K562 treated with DMSO at 1 percent for 48 hours (cell line): ENCODE measurements around the gene OBP2B. TPM values are rescaled to one million over a fixed set of nuclear protein-coding genes. Genes with fewer than 3 reads are reported as not detected.

ENCODE experiments used
- total RNA-seq: library from RNA; unstranded; fragments of 300-600 nt; gene quantifications from 2 replicates; pipeline ENCODE4 v1.2.3, GENCODE V29; 2022; ENCODE audit warnings: low replicate concordance; ENCODE audit errors: extremely low read depth

Gene OBP2B, protein sequence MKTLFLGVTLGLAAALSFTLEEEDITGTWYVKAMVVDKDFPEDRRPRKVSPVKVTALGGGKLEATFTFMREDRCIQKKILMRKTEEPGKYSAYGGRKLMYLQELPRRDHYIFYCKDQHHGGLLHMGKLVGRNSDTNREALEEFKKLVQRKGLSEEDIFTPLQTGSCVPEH
- total RNA-seq, result not detected in 2 replicates

GRCh38 chr9:133208880-133209300 lies at the start of gene OBP2B:
Gene OBP2B, minus strand, starts transcription at chr9:133209250. Its CDS starts 51 bp downstream, at chr9:133209199.

DNA sequence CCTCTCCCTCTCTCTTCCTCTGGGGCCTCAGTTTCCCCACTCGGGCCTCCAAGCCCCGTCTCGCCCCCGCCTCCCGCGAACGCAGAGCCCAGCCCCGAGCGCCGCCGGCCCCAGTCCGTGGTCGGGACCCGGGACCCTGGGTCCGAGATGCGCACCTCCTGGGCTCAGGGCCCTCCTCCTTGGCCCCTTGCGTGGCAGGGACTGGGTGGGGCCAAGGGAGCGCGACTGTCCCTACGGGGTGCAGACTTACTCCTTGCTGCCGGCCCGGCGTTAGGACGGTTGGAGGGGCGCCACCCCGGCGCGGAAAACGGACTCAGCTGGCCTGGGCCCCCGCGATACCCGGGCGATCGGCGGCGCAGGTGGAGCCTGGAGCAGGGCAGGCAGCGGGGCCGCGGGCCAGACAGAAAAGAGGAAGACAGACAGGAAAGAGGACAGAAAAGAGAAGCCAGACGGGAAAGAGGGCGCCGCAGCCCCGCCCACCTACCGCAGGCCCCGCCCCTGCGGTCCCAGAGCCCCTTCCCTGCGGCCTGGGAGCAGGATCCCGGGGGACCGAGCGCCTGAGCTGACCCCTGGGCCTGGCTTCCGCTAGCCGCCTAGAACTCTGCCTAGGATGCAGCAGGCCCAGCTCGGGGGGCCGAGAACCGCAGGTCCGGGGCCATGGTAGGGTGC lies 45.4 kb downstream of the OBP2B start, which contains the start of gene GBGT1:
TSS of gene GBGT1 (minus strand) at position 411 of the 669 bp plus-strand sequence. CDS start 1,502 bp downstream, outside the sequence.

Other genes starting within 250 kb of the OBP2B start
- not detected in 2 replicates for gene GFI1B, start 230.6 kb downstream of the OBP2B start, total RNA-seq
- gene GTF3C5, start 178.3 kb downstream of the OBP2B start, total RNA-seq, result not detected in 2 replicates
- gene CEL, start 147.3 kb downstream of the OBP2B start, total RNA-seq, result not detected in 2 replicates
- gene RALGDS, start 88.0 kb downstream of the OBP2B start, total RNA-seq, result not detected in 2 replicates
- not detected in 2 replicates for gene GBGT1, start 45.3 kb downstream of the OBP2B start, total RNA-seq
- gene ABO, start 66.0 kb upstream of the OBP2B start, total RNA-seq, result not detected in 2 replicates
- gene SURF6, start 126.9 kb upstream of the OBP2B start, total RNA-seq, result not detected in 2 replicates
- gene MED22, start 138.9 kb upstream of the OBP2B start, total RNA-seq, result not detected in 2 replicates
- gene RPL7A, start 139.0 kb upstream of the OBP2B start, total RNA-seq, result 3,158 and 3,735 TPM in 2 replicates
- gene SURF1, start 147.2 kb upstream of the OBP2B start, total RNA-seq, result not detected in 2 replicates
- gene SURF2, start 147.3 kb upstream of the OBP2B start, total RNA-seq, result not detected in 2 replicates
- 175 TPM in 1 of 2 replicates, not detected in the other for gene SURF4, start 166.8 kb upstream of the OBP2B start, total RNA-seq
- not detected in 2 replicates for gene STKLD1, start 167.1 kb upstream of the OBP2B start, total RNA-seq
- gene REXO4, start 208.8 kb upstream of the OBP2B start, total RNA-seq, result not detected in 2 replicates
- gene ADAMTS13, start 213.1 kb upstream of the OBP2B start, total RNA-seq, result not detected in 2 replicates